ENCODE results near the gene TFAP2E.
A peak's percentile ranks its signal among the peaks of the same experiment; 100 is the strongest.

Gene TFAP2E

DNA sequence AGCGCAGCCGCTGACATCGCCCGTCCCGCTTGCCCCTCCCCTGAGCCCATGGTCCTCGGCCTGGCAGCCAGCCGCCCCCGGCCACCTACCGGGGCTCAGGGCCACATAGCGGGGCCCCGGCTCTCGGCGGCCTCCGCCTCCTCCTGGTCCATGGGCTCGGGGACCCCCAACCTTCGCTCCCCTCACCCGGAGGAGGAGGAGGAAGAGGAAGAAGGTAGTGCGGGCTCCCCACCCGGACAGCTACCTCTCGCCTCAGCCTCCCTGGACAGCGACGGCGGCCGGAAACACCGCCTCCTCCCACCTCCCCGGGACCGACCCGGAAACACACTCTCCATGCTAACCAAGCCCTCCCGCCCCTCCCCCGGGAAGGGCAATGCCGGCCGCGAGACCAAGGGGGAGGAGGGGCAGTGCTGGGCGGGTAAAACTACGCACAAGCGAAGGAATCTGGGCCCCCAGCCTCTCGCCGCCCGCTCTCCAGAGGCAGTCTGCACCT lies 15.9 kb upstream of the TFAP2E start, which contains the start of gene KIAA0319L:
Gene KIAA0319L (minus strand): TSS at position 286 of the 493 bp plus-strand sequence. CDS start 2,912 bp downstream, outside the sequence.
- DNase-seq (ENCODE audit: low spot score): peak; percentile 79

DNA sequence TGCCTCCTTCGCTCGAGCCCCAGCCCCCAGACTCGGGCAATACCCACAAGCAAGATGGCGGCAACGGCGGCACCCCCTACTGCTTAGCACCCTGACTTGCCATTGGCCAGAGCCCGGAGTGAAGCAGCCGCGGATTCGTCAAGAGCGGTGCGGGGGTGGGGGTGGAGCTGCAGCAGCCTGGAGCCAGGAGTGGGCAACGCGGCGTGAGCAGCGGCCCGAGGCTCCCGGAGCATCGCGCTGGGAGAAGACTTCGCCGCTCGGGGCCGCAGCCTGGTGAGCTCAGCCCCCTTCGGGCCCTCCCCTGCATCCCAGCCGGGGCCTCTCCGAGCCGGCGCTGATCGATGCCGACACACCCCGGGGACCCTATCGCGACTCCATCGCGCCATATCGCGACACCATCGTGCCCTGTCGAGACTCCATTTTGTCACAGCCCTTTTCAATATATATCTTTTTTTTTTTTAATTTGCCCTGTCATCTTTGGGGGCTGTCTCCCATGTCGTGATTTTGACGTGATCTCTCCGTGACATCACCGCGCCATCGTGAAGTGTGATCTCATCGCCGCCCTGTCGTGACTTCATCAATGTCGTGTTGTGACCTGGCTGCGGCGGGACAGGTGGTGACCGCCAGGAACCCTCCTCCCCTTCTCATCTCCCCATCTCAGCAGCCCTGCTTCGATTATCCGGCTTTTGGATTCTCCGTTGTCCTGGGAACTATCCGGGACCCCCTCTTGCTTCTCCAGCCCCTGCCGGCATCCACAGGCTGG lies 15.3 kb upstream of the TFAP2E start, which contains the start of gene NCDN:
Gene NCDN (plus strand): TSS at position 189 of the 763 bp plus-strand sequence. CDS start 392 bp downstream, at position 581.
- DNase-seq (ENCODE audit: low spot score): peak; percentile 96

DNA sequence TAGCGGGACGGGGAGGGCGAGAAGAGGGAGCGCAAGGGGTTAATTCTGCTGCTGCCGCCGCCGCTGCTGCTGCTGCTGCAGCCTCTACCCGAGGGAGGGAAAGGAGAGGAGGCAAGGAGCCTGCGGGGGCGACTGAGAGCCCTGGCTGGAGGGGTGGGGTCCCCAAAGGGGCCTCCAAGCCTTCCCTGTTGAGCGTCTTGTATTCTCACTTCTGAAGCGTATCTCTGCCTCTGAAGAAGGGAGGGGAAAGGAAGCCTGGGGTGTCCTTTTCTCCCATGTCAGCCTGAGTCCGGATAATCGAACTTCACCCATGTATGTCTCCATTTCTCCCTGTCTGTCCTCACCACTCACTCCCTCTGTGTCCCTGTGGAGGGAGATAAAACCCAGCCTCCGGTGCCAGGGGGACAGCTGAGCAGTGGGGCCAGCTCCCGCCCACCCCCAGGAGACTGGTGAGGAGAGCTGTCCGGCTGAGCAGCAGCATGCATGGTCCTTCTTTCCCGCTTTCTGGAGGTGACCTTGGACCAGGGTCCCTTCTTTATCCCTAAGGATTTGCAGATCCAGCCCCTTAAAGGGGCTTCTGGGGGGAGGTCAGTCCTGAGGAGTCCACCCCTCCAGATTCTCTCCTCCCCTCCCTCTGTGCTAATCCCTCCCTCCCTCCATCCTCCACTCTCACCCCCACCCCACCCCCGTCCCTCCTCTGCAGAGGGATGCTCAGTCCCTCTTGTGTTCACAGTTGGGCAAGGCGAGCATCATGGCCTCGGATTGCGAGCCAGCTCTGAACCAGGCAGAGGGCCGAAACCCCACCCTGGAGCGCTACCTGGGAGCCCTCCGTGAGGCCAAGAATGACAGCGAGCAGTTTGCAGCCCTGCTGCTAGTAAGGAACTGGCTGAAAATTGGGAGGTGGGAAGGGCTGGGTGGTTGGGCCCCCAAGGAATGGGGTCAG lies 14.5 kb upstream of the TFAP2E start:
- DNase-seq (ENCODE audit: low spot score): no peak

DNA sequence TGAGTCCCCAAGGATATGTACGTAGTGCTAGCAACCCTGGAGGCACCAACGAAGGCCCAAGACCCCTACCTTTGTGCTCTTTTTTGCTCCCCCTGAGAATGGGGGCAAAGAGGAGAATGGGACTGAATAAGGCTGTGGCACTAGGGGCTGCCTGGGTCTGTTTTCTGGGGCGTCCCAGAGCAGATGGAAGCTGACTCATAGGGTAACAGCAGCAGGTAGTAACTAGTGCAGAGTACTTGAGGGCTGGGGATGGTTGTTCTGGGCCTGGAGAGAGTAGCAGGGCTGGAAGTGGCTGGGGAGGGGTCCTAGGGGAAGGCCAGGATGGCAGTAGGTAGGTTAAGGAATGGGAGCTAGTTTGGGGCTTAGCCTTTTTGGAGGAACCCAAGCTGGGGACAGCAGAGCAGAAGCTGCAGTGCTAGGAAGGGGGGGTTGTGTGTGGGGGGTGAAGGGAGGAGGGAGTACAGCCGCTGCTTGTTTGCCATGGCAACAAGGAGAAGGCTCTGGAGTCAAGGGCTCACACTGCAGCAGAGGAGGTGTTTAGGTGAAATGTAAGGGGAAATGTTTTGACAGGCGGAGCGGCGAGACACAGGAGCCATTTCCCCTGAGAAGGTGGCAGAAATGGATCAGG lies 13.7 kb upstream of the TFAP2E start:
- DNase-seq (ENCODE audit: low spot score): no peak

DNA sequence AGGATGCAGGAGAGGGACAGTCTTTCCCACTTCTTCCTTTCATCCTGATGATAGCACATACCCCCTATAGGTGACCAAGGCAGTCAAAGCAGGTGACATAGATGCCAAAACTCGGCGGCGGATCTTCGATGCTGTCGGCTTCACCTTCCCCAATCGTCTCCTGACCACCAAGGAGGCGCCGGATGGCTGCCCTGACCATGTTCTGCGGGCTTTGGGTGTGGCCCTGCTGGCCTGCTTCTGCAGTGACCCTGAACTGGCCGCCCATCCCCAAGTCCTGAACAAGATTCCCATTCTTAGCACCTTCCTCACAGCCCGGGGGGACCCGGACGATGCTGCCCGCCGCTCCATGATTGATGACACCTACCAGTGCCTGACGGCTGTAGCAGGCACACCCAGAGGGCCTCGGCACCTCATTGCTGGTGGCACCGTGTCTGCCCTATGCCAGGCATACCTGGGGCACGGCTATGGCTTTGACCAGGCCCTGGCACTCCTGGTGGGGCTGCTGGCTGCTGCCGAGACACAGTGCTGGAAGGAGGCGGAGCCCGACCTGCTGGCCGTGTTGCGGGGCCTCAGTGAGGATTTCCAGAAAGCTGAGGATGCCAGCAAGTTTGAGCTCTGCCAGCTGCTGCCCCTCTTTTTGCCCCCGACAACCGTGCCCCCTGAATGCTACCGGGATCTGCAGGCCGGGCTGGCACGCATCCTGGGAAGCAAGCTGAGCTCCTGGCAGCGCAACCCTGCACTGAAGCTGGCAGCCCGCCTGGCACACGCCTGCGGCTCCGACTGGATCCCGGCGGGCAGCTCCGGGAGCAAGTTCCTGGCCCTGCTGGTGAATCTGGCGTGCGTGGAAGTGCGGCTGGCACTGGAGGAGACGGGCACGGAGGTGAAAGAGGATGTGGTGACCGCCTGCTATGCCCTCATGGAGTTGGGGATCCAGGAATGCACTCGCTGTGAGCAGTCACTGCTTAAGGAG lies 12.6 kb upstream of the TFAP2E start:
- DNase-seq (ENCODE audit: low spot score): no peak

DNA sequence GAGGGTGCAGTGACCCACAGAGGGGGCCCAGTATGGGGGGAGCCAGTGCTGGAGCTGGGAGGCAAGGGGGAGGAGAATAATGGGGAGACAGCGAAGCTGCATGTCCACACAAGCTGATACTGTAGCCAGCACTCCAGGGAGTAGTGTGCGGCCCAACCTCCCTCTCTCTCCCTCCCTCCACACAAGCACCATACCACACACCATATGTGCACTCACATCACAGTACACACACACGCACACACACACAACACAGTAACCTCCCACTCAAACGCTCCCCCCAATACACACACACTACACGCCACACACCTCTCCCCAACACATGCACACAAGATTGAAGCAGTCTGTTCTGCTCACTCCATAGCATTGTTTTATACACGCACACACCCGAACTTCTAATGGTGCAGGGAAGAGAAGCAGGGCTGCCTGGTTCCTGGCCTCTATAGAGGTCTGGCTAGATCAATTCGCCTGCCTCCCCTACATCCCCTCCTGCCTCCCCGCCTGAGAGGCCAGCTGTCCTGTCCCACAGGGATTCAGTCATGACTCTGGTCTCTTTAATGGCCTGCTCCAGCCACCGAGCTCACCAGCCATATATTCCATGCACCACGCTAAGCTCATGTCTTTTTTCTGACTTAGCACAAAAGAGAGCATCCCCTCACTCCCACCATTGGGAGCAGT lies 11.7 kb upstream of the TFAP2E start:
- DNase-seq (ENCODE audit: low spot score): no peak

DNA sequence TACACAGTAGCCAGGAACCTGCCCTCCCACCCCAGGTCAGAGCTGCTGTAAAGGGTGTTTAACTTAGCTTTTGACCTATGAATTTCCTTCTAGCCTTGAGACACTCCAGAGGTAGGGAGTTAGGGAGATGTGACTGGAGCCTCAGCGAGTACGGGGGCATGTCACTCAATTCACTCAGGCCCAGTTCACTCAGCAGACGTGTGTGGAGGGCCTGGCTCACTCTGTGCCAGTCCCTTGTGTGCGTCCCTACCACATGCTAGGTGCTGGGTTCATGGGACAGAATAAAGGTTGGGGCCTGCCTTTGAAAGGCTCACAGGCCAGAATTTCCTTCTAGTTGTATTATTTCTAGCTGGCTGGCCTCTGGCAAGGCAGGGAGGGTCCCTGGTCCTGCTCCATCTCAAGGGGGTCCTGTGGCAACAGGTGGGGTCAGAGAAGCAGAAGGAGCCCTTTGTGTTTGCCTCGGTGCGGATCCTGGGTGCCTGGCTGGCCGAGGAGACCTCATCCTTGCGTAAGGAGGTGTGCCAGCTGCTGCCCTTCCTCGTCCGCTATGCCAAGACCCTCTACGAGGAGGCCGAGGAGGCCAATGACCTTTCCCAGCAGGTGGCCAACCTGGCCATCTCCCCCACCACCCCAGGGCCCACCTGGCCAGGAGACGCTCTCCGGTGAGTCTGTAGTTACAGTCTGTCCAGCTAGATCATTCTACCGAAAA lies 11.0 kb upstream of the TFAP2E start:
- no peak for DNase-seq (ENCODE audit: low spot score)

DNA sequence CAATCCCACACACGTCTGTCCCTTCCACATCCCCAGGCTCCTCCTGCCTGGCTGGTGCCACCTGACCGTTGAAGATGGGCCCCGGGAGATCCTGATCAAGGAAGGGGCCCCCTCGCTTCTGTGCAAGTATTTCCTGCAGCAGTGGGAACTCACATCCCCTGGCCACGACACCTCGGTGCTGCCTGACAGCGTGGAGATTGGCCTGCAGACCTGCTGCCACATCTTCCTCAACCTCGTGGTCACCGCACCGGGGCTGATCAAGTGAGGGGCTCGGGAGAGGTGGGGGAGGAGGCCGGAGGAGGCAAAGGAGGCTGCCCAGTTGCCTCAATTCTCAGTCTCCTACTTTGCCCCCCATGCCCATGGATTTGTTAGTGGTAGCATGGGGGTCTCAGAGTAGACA lies 9.9 kb upstream of the TFAP2E start:
- DNase-seq (ENCODE audit: low spot score): no peak

DNA sequence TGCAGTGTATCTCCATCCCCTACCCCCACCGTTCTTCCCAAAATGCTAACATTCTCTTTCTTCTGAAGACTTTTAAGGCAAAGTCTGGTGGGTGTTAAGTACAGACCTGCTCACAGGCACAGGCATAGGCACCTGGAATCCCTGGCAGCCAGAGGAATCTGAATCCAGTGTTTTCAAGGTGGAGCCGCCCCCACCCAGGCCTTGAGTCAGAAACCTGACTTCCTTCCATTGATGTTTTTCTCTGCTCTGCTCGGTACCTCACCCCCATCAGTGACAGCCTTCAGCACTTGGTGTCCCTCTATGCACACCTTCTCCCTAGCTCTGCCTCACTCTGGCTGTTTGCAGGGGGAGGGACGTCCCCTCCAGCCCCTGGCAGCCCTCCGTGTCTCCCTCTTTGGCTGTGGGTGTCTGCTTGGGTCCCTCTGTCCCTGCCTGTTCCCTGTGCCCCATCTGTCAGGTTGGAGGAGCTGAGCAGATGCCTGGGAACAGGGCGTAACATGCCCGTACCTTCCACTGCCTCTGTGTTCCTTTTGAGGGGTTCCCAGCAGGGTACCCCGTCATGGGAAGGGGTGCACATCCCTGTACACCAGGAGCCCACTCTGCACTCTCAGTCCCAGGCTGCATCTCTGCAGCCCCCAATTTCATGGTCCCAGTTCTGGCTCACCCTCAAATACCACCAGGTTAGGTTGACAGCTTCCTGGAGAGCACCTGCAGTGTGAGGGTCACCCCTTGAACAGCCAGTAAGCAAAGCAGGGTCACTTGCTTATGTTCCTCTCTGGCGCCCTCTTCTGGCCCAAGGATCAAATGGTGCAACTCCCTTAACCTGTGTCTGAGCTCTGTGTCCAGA lies 8.9 kb upstream of the TFAP2E start:
- peak; percentile 51 for DNase-seq (ENCODE audit: low spot score)

DNA sequence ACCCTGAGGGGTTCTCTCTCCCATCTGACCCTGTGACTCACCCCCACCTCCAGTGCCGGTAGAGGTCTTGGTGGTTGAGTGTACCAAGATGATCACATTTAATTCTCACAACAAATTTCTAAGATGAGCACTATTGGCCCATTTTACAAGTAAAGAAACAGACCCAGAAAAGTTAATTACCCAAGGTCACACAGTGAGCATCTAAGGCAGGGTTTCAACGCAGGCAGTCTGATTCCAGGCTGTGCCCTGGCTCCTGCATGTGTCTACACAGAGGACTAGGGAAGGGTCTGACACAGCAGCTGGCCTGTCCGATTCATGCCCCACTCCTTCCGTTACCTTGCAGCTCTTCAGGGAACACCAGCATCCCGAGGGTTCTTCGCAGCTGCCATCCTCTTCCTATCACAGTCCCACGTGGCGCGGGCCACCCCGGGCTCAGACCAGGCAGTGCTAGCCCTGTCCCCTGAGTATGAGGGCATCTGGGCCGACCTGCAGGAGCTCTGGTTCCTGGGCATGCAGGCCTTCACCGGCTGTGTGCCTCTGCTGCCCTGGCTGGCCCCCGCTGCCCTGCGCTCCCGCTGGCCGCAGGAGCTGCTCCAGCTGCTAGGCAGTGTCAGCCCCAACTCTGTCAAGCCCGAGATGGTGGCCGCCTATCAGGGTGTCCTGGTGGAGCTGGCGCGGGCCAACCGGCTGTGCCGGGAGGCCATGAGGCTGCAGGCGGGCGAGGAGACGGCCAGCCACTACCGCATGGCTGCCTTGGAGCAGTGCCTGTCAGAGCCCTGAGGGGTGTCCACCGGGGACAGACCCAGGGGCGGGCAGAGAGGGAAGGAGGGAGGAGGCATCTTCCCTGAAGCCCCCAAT lies 8.0 kb upstream of the TFAP2E start:
- DNase-seq (ENCODE audit: low spot score): no peak

DNA sequence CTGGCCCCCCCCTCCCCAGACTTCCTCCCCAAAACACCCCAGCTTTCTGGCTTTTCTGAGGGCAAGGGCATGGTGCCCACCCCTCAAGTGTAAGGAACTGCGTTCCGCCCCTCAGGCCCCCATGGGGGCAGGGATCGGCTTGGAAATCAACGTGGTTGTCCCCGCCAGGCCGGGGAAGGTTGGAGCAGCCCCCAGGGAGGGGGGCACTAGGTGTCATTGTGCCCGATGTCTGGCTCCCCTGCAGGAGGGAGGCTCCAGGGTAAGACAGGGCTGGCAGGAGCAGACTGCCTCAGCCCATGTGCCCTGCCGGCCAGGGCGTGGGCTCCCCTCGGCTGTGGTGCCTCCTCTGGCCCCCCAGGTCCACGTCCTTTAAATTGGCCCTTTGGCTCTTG lies 7.4 kb upstream of the TFAP2E start:
- no peak for DNase-seq (ENCODE audit: low spot score)

DNA sequence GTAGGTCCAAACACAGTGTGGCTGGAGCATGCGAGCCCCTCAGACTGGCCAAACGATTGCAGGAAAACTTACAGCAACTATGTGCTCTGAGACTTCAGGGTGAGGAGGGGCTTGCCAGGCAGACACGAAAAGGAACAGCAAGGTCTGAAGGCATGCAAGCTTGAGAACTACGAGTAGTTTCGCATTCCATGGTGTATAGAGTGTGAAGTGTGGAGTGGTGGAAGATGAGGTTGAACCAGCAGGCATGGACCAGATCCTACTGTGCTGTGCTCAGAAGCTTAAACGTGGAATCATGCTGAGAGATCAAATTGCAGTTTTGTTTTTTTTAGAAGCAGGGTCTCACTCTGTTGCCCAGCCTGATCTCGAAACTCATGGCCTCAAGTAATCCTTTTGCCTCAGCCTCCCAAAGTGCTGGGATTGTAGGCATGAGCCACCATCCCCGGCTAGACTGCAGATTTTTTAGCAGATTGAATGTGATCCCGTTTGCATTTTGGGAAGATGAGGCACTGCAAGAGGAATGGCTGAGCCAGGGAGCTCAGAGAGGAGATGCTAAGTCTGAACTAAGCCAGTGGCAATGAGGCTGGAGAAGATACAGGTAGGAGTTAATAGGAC lies 5.1 kb upstream of the TFAP2E start:
- DNase-seq (ENCODE audit: low spot score): no peak

DNA sequence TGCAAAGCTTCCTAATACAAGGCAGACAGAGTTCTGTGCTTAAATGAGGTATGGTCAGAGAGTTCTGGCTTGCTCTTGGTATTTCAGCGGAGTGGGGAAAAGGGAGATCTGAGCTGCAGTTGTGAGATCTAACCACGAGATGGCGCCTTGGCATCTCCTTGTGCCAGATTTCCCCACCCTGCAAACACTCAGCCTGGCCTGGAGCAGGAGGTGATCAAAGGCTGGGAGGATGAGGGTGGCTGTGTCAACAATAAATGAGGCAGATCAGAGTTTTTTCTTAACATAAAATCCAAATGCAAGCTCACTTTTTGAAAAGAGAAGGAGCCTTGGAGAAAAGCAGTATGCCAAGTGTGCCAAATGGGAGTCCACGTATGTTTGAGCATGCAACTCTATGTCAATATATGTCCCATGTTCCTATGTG lies 4.1 kb upstream of the TFAP2E start:
- DNase-seq (ENCODE audit: low spot score): peak; percentile 58

DNA sequence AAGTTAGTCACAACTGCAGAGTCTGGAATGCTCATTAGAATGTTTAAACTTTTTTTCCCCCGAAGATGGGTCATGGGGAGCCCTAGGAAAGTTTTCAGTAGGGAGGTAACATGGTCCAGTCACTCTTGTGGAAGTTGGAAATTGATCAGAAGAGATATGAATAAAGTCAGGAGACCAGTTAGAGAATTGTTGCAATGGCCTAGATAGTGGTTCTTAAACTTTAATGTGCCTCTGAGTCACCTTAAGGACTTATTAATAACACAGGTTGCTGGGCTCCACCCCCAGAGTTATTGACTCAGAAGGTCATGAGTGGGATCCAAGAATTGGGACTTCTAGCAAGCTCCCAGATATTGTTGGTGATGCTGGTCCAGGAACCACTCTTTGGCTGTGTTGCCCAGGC lies 3.2 kb upstream of the TFAP2E start:
- DNase-seq (ENCODE audit: low spot score): no peak

DNA sequence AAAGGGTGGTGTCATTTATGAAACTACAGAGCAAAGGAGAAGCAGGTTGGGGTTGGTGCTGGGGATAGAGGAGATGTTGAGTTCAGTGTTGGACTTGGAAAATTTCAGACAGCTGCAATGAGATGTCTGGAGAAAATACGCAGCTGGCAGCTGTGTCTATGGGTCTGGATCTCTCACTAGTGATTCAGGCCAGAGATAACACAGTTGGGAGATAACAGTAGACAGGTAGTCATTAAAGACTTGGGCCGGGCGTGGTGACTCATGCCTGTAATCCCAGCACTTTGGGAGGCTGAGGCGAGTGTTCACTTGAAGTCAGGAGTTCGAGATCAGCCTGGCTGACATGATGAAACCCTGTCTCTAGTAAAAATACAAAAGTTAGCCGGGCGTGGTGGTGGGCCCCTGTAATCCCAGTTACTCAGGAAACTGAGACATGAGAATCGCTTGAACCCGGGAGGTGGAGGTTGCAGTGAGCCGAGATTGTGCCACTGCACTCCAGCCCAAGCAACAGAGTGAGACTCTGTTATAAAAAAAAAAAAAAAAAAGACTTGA lies 2.5 kb upstream of the TFAP2E start:
- DNase-seq (ENCODE audit: low spot score): no peak

DNA sequence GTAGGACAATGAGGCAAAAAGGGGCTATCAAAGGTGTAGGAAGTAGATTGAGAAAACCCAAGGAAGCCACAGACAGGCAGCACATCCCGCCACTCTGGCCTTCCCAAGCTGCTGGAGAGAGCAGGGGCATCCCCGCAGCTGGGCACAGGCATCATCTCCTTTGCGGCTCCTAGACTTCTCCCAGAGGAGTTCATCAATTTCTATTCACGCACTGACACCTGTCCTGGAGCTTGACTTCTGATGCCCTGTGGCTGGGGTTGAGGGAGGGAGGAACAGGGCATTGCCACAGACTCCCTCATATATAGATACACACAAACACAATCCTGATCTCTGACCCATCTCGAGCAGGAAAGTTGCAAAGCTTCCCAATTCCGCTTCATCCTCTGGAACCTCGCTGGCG lies 1.9 kb upstream of the TFAP2E start:
- DNase-seq (ENCODE audit: low spot score): no peak

DNA sequence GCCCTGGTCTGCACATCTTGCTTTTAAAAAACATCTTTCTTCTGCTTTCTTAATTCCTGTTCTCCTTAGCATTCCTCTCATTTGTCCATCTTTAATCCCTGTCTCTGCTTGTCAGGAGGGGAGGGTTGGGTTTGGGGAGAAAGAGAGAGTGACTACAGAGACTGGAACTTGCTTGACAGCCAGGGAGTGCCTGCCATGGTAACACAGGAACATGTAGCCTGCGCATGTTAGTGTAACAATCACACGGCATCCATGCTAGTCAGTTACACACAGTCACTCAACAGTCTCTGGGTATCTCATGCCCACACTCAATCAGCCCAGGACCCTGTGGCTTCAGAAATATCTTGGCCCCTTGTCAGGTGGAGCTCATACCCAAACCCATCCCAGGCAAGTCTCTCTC lies 818 bp upstream of the TFAP2E start:
- no peak for DNase-seq (ENCODE audit: low spot score)
